HG03571 (cell line): Measurements from ENCODE around the gene ZCCHC14.

ENCODE experiments used
- ATAC-seq: cut with Tn5 transposase; IDR thresholded peaks from one replicate; pipeline ENCODE4 v1.9.1; 2021; ENCODE audit not compliant: unreplicated experiment

The ZCCHC14 gene

GRCh38 chr16:87458424-87458915 is 34.4 kb downstream of the ZCCHC14 start:
- ATAC-seq: no peak

- ATAC-seq: no peak
Measured at GRCh38 chr16:87457709-87458423, 35.0 kb downstream of the ZCCHC14 start.

- no peak for ATAC-seq
Measured at GRCh38 chr16:87457061-87457611, 35.7 kb downstream of the ZCCHC14 start.

DNA sequence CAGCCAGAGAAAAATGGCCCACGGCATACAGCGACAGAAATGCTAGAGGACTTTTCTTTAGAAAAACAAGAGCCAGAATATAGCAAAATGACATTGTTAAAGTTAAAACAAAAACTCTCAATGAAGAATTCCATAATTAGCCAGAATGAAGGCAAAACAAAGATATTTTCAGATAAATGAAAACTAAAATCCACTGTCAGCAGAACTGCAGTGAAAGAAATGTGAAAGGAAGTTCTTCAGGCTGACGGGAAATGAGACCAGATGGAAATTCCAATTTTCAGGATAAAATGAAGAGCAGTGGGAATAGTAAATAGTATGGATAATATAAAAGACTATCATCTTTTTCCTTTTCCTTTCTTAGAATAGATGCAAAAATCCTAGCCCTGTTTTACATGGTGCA is 38.4 kb downstream of the ZCCHC14 start:
- no peak for ATAC-seq

DNA sequence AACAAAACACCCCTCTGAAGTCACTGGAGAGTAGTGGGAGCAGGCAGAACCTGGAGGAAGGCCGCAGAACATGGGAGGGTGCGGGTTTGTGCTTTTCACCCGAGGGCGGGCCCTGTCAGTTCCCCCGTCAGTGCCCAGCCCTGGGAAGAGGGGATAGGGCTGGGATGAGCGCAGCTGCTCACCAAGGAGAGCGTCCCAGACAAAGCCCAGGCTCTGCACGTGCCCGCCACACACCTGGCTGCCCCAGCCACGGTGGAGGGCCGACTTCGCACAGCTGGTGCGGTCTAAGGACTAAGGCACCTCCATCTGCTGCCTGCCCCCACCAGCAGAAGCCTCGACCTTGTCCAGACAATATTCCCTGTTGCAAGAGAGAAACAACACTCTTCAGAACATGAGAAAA is 39.5 kb downstream of the ZCCHC14 start:
- no peak for ATAC-seq

GRCh38 chr16:87451563-87452210 is 41.1 kb downstream of the ZCCHC14 start:
- ATAC-seq: no peak

GRCh38 chr16:87448866-87449265 is 44.0 kb downstream of the ZCCHC14 start:
- no peak for ATAC-seq

DNA sequence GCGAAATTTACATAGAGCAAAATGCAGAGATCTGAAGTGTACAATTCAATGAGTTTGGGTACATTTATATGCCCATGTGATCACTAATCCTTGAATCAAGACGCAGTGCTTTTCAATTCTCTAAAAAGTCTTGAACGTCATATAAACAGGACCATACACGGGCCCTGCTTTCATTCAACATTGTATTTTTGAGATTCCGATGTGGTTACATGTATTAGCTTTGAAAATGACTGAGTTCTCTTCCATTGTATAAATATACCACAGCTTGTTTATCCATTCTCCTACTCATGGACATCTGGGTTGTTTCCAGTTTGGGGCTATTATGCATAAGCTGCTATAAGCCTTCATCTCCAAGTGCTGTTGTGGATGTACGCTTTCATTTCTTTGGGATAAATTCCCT is 45.5 kb downstream of the ZCCHC14 start:
- no peak for ATAC-seq

GRCh38 chr16:87446479-87446878 is 46.3 kb downstream of the ZCCHC14 start:
- ATAC-seq: no peak

GRCh38 chr16:87445486-87445885 is 47.3 kb downstream of the ZCCHC14 start:
- no peak for ATAC-seq

DNA sequence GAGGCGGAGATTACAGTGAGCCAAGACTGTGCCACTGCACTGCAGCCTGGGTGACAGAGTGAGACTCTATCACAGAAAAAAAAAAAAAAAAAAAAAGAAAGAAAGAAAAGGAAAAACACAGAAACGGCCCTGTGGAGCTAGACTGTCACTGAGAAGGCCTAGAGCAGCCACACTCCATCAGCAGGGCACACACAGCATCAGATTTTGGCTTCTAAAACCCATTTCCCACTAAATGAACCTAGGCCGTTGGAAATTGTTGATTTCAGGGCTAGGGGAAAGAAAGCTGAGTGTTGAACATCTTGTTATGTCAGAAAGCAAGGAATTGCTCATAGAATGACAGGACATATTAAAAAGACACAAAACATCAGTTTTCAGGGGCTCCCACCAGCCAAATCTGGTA is 48.9 kb downstream of the ZCCHC14 start:
- no peak for ATAC-seq

DNA sequence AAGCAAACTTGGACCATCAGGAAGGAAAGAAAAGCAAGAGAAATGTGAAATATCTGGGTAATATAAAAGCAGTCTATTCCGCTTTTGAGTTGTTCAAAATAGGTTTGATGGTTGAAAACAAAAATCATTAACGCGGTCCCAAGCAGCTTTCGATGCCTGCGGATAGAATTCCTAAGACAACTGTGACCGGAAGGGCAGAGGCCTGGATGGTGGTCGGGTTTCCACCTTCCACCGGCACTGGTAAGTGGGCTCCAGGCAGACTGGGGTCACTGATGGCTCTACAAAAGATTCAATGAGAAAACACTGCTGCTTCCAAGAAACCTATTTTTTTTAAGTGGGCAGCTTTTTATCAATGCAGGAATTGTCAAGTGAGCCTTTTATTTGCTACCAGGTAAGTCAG is 49.8 kb downstream of the ZCCHC14 start:
- ATAC-seq: no peak

GRCh38 chr16:87442581-87442966 is 50.2 kb downstream of the ZCCHC14 start:
- ATAC-seq: no peak

DNA sequence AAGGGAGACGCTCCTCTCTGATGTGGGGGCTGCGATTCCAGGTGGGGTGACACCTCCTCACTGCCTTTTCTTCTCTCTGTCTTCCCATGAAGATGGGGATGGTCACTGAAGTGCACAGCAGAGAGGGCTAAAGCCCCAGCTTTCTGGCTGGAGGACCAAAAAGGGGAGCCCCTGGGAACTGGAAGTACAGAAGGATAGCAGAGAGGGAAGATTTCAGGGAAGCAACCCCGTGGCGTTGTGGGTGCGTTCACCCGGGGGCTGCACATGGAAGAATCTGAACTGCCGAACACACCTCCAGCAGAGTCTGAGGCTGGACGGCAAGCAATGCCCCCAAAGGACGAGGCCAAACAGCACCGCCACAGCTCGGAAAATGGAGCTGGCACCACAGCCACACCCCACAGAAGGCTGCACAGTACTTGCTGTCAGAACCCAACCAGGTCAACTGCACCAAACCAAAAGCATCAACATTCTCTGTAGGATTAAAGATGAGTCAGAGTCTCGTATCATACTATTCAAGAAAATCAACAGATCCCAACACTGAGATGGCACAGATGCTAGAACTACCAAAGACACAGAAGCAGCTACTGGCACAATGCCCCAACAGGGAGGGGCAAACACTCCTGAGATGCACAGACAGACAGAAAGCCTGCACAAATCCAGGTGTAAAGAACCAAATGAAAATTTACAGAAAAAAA is 50.8 kb downstream of the ZCCHC14 start:
- no peak for ATAC-seq

DNA sequence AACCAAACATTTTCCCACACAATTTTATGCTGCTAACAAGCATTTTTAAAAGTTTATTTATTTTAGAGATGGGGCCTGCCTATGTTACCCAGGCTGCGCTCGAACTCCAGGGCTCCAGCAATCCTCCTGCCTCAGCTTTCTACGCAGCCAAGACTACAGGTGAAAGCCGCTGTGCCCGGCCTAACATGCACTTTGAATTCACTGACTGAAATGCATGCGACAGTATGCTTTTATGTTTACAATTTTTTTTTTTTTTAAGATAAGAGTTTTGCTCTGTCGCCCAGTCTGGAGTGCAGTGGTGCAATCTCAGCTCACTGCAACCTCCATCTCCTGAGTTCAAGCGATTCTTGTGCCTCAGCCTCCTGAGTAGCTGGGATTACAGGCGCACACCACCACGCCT is 52.9 kb downstream of the ZCCHC14 start:
- no peak for ATAC-seq

GRCh38 chr16:87438611-87438985 is 54.2 kb downstream of the ZCCHC14 start:
- ATAC-seq: no peak

DNA sequence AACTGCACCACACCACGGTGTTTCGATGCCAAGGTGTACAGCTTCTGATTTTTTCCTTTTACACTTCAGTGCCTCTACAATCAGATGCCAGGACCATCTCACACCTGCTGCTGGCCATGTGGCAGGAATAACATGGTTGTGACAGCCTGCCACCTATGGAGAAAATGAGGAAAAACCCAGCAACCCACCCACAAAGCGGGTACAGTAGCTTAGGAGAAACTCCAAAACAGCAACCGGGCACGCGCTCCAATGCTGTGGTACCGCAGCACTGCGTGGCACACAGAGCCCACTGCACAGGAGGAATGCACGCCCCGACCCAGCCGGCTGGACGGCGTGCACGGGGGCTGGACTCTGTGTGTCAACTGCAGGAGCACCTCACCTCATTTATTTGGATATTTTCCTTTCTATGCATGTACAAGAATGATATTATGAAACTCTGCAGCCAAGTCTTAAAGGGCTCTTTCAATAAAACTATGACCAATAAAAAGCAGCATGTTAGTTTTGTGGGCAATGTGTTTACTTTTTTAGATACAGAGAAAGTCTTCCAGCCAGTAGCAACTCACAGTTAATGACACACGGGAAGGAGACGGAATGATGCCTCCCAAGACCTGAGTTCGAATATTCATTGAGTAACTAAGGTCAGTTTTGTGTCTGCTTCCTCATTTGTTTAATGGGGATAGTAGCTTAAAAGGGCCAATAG is 54.8 kb downstream of the ZCCHC14 start:
- no peak for ATAC-seq

- ATAC-seq: no peak
Measured at GRCh38 chr16:87437327-87437726, 55.5 kb downstream of the ZCCHC14 start.

GRCh38 chr16:87436225-87437172 is 56.3 kb downstream of the ZCCHC14 start:
- ATAC-seq: no peak
